CD14-positive monocyte (primary cell): ENCODE results near the gene HLTF. TPM values are rescaled to one million over a fixed set of nuclear protein-coding genes. Genes with fewer than 3 reads are reported as not detected.

Experiments
- DNase-seq, 3 donors: peaks; one replicate each; pipeline ENCODE4 v3.0.0-alpha.2; 2011 to 2022
- H2AFZ ChIP-seq: 2 replicates; pipeline ENCODE4 v1.6.0; 2012; ENCODE audit warnings: mild to moderate bottlenecking, low read depth, low read length, inconsistent platforms; ENCODE audit not compliant: insufficient read depth, poor library complexity, severe bottlenecking
- H3K27ac ChIP-seq, 2 donors: 1 replicate in 1 of 2; 2 replicates in 1 of 2; pipeline ENCODE4 v1.5.1; 2012 to 2013; ENCODE audit warnings: low read length in 2 of 2, control low read depth in 1 of 2, inconsistent platforms in 1 of 2, low read depth in 1 of 2, mild to moderate bottlenecking in 1 of 2
- H3K27me3 ChIP-seq, 2 donors: one replicate each; pipeline versions ENCODE4 v1.6.0 to v1.6.1; 2011 to 2013; ENCODE audit warnings: low read length in 2 of 2; ENCODE audit not compliant: control insufficient read depth in 2 of 2, insufficient read depth in 2 of 2
- H3K36me3 ChIP-seq, 2 donors: replicated peaks in 1 of 2; 1 replicate in 1 of 2; 2 replicates in 1 of 2; pipeline versions ENCODE4 v1.5.1 to v1.6.1; 2012 to 2013; ENCODE audit warnings: low read length in 2 of 2, control low read depth in 1 of 2, inconsistent platforms in 1 of 2, mild to moderate bottlenecking in 1 of 2; ENCODE audit not compliant: insufficient read depth in 2 of 2, control insufficient read depth in 1 of 2
- H3K4me1 ChIP-seq, 2 donors: 1 replicate in 1 of 2; 2 replicates in 1 of 2; pipeline versions ENCODE4 v1.5.1 to v1.6.1; 2012 to 2013; ENCODE audit warnings: low read length in 2 of 2, control low read depth in 1 of 2, inconsistent platforms in 1 of 2, mild to moderate bottlenecking in 1 of 2, moderate library complexity in 1 of 2; ENCODE audit not compliant: insufficient read depth in 2 of 2, control insufficient read depth in 1 of 2
- H3K4me2 ChIP-seq: replicated peaks from 2 replicates; pipeline ENCODE3; 2012; ENCODE audit warnings: low read length, moderate library complexity, mild to moderate bottlenecking; ENCODE audit not compliant: poor library complexity, severe bottlenecking; ENCODE audit errors: extremely low read depth
- H3K4me3 ChIP-seq, 3 experiments: fragments of 200-600 bp in 1 of 3; sonication (generic) in 1 of 3; replicated peaks in 1 of 3; 1 replicate in 2 of 3; 2 replicates in 1 of 3; pipeline ENCODE4 v1.5.1; 2011 to 2013; ENCODE audit warnings: low read length in 3 of 3, mild to moderate bottlenecking in 3 of 3, control low read depth in 2 of 3, low read depth in 2 of 3, inconsistent platforms in 1 of 3, moderate library complexity in 1 of 3
- H3K79me2 ChIP-seq: 2 replicates; pipeline ENCODE4 v1.6.0; 2012; ENCODE audit warnings: mild to moderate bottlenecking, control low read depth, inconsistent platforms, low read length, moderate library complexity; ENCODE audit not compliant: insufficient read depth
- H3K9ac ChIP-seq: 2 replicates; pipeline ENCODE4 v1.6.0; 2017; ENCODE audit warnings: low read length, mild to moderate bottlenecking; ENCODE audit not compliant: insufficient read depth, poor library complexity, severe bottlenecking
- H3K9me3 ChIP-seq, 2 donors: replicated peaks in 1 of 2; 1 replicate in 1 of 2; 2 replicates in 1 of 2; pipeline versions ENCODE4 v1.5.1 to v1.6.1; 2012 to 2013; ENCODE audit warnings: low read length in 2 of 2, control low read depth in 1 of 2; ENCODE audit not compliant: control insufficient read depth in 1 of 2, insufficient read depth in 1 of 2
- H4K20me1 ChIP-seq: 2 replicates; pipeline ENCODE4 v1.6.0; 2012; ENCODE audit warnings: mild to moderate bottlenecking, low read length, control low read depth, moderate library complexity; ENCODE audit not compliant: insufficient read depth
- H3K27ac Mint-ChIP-seq, 7 donors: one replicate each; pipeline ENCODE4 v1.8.0; 2020; ENCODE audit warnings: mild to moderate bottlenecking in 7 of 7, mixed read lengths in 7 of 7, moderate library complexity in 6 of 7, inconsistent platforms in 2 of 7
- H3K27me3 Mint-ChIP-seq, 3 donors: one replicate each; pipeline ENCODE4 v1.8.0; 2021 to 2022; ENCODE audit warnings: low read depth in 3 of 3, mild to moderate bottlenecking in 3 of 3, mixed read lengths in 3 of 3, moderate library complexity in 3 of 3, inconsistent platforms in 1 of 3
- H3K36me3 Mint-ChIP-seq, 2 donors: one replicate each; pipeline ENCODE4 v1.8.0; 2020; ENCODE audit warnings: mixed read lengths in 2 of 2, inconsistent platforms in 1 of 2, mild to moderate bottlenecking in 1 of 2
- H3K4me1 Mint-ChIP-seq: one replicate; pipeline ENCODE4 v1.8.0; 2020; ENCODE audit warnings: mild to moderate bottlenecking, mixed read lengths
- H3K4me3 Mint-ChIP-seq, 2 donors: one replicate each; pipeline ENCODE4 v1.8.0; 2020; ENCODE audit warnings: mild to moderate bottlenecking in 2 of 2, mixed read lengths in 2 of 2, moderate library complexity in 1 of 2
- H3K9me3 Mint-ChIP-seq, 7 donors: one replicate each; pipeline ENCODE4 v1.8.0; 2020 to 2022; ENCODE audit warnings: mixed read lengths in 7 of 7, mild to moderate bottlenecking in 6 of 7, moderate library complexity in 6 of 7, inconsistent platforms in 2 of 7
- CTCF ChIP-seq: fragments of 200-600 bp; IDR thresholded peaks from one replicate; pipeline ENCODE4 v1.8.0; 2022; ENCODE audit warnings: antibody characterized with exemption, mild to moderate bottlenecking
- WGBS: methylation state at CpG from one replicate; pipeline ENCODE4 v1.1.5; 2013; ENCODE audit warnings: missing lambda C conversion rate; ENCODE audit not compliant: insufficient coverage; 5-methylcytosine and 5-hydroxymethylcytosine counted together
- intact Hi-C, 2 donors: fragments of 100-400 bp; cut with micrococcal nuclease; formaldehyde crosslinking; loops; one replicate each; pipeline versions ENCODE4 v1.15.0 to v1.15.1; 2023
- polyA plus RNA-seq, 3 donors: library from polyadenylated mRNA; depleted of rRNA in 1 of 3; unstranded in 2 of 3; stranded (reverse) in 1 of 3; fragments of 300-500 nt in 2 of 3; fragments of >200 nt in 1 of 3; fragmentation: Illumina TruSeq in 2 of 3; gene quantifications; 1 replicate in 2 of 3; 2 replicates in 1 of 3; pipeline ENCODE4 v1.2.3, GENCODE V29; 2012 to 2021

HLTF gene
- polyA plus RNA-seq, 3 donors: 2.0 to 4.6 (median 2.7) TPM

GRCh38 chr3:149131589-149131988 lies 45.3 kb upstream of the HLTF start:
- no peak for DNase-seq
- WGBS: 75% methylated on average over 2 of the region's 4 CpGs
- peaks cover 72% of the 10 kb centered on the region for H3K79me2 ChIP-seq
- H3K27me3 ChIP-seq: no peaks in the 10 kb centered on the region
- peaks cover 27 to 39% of the 10 kb centered on the region in 2 donors for H3K4me1 ChIP-seq
- intact Hi-C loops: no loop called here
- TF ChIP-seq CTCF: no peak
- Mint-ChIP-seq H3K36me3 (peaks cover 19 to 21% of the 10 kb centered on the region in 2 donors), H3K4me3 (peak overlapping the region; percentile 95 to 99), H3K27ac (peak overlapping the region in 6 of 7 donors; percentile 27 to 97 (median 80)), H3K4me1 (peaks cover 39% of the 10 kb centered on the region), H3K9me3 (no peaks in the 10 kb centered on the region), H3K27me3 (peaks cover 0 to 6% (median 2%) of the 10 kb centered on the region in 3 donors)
- no peaks in the 10 kb centered on the region for H3K9me3 ChIP-seq
- H3K9ac ChIP-seq: no peak overlapping the region
- no peaks in the 10 kb centered on the region for H3K36me3 ChIP-seq
- peak overlapping the region in 1 of 2 donors; percentile 97 for H3K27ac ChIP-seq
- peaks cover 6% of the 10 kb centered on the region for H4K20me1 ChIP-seq
- H2AFZ ChIP-seq: no peak overlapping the region
- peak overlapping the region in 1 of 3 experiments; percentile 95 for H3K4me3 ChIP-seq
- H3K4me2 ChIP-seq: peak overlapping the region; percentile 81

GRCh38 chr3:149129326-149130205 lies 43.2 kb upstream of the HLTF start, which contains the start of gene HPS3:
HPS3 (plus strand) TSS chr3:149129638; CDS start chr3:149129724, 86 bp downstream.
- under 1% methylated on average over 81 of the region's 84 CpGs for WGBS
- Mint-ChIP-seq H3K27ac (peak within 1 kb of the TSS; percentile 89 to 97 (median 94)), H3K4me1 (peaks cover 39% of the 10 kb centered on the region), H3K4me3 (peak within 1 kb of the TSS; percentile 95 to 99), H3K9me3 (no peaks in the 10 kb centered on the region), H3K27me3 (peaks cover 0 to 6% (median 2%) of the 10 kb centered on the region in 3 donors), H3K36me3 (peaks cover 17 to 21% of the 10 kb centered on the region in 2 donors)
- peak within 1 kb of the TSS; percentile 97 for H3K9ac ChIP-seq
- H3K79me2 ChIP-seq: peaks cover 51% of the 10 kb centered on the region
- H3K27me3 ChIP-seq: no peaks in the 10 kb centered on the region
- no peak for TF ChIP-seq CTCF
- H3K27ac ChIP-seq: peak within 1 kb of the TSS; percentile 77 to 97
- peak within 1 kb of the TSS; percentile 81 for H3K4me2 ChIP-seq
- H3K4me3 ChIP-seq: peak within 1 kb of the TSS; percentile 70 to 95 (median 88)
- H4K20me1 ChIP-seq: peaks cover under 1% of the 10 kb centered on the region
- peak within 1 kb of the TSS; percentile 60 for H2AFZ ChIP-seq
- H3K4me1 ChIP-seq: peaks cover 27 to 39% of the 10 kb centered on the region in 2 donors
- intact Hi-C loops: loop anchor here in 1 of 2 donors (10.0 kb wide), 1 partner anchor 135 kb away; the partner anchor contains the start of gene GYG1
- DNase-seq: peak; percentile 94 to 96 (median 95)
- no peaks in the 10 kb centered on the region for H3K36me3 ChIP-seq
- no peaks in the 10 kb centered on the region for H3K9me3 ChIP-seq
